Central memory CD8-positive, alpha-beta T cell (primary cell): ENCODE results near the gene TTC6.
A peak's percentile ranks its signal among the peaks of the same experiment; 100 is the strongest.

Experiments
- ATAC-seq: fragments of 150-1000 bp; cut with Tn5 transposase; replicated peaks from 2 replicates; pipeline ENCODE4 v1.10.0; 2022; ENCODE audit warnings: mild to moderate bottlenecking, moderate FRiP score, moderate number of reproducible peaks; ENCODE audit not compliant: poor library complexity, severe bottlenecking; ENCODE audit errors: extremely low read depth
- DNase-seq, 2 donors: peaks; one replicate each; pipeline ENCODE4 v3.0.0; 2021; ENCODE audit warnings: low spot score in 2 of 2
- H3K27ac Mint-ChIP-seq: one replicate; pipeline ENCODE4 v1.8.0; 2022; ENCODE audit warnings: low read depth, mild to moderate bottlenecking, moderate library complexity, mixed read lengths
- H3K27me3 Mint-ChIP-seq: one replicate; pipeline ENCODE4 v1.8.0; 2022; ENCODE audit warnings: mixed read lengths
- H3K36me3 Mint-ChIP-seq: one replicate; pipeline ENCODE4 v1.8.0; 2022; ENCODE audit warnings: mild to moderate bottlenecking, moderate library complexity, mixed read lengths; ENCODE audit not compliant: insufficient read depth
- H3K4me1 Mint-ChIP-seq: one replicate; pipeline ENCODE4 v1.8.0; 2022; ENCODE audit warnings: mixed read lengths
- H3K4me3 Mint-ChIP-seq: one replicate; pipeline ENCODE4 v1.8.0; 2022; ENCODE audit warnings: mild to moderate bottlenecking, moderate library complexity, mixed read lengths
- H3K9me3 Mint-ChIP-seq: one replicate; pipeline ENCODE4 v1.8.0; 2022; ENCODE audit warnings: mixed read lengths

The TTC6 gene

DNA sequence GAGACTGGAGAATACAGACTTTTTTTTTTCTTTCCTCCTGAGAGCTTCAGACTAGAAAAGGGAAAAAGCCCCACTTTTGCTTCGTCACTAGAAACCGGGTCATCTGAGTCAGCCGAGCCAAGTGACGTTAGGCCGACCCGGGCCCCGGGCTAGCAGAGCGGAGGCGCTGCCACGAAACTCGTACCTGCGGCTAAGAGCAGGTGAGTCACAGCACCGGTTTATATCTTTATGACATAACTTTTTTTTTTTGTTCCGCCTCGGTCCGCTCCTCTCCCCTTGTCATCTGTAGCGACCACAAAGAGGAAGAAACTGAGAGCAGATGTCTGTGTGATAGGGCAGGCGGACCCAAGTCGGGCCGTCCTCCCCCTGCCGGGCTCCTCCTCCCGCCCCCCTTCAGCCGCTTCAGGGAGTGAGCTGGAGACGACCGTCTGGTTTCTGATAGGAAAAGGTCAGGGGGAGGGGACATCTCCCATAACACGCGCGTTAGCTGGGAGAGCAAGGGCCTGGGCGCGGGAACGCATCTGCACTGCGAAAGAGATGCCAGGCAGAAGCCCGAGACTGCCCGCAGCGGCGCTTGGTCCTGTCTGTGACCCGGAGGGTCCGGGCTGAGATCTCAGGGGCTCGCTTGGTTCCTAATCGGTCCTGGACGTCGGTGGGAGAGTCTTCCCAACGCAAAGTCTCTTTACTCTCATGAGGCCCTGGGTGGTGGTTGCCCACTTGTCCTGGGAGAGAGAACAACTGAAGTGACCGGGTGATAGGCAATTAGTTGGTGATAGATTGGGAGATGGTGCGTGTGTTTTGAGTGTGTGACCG, 586 bp downstream of the TTC6 start:
- H3K4me1 Mint-ChIP-seq: no peaks in the 10 kb centered on the region
- H3K36me3 Mint-ChIP-seq: peaks cover 3% of the 10 kb centered on the region
- peak overlapping the region; percentile 42 for H3K4me3 Mint-ChIP-seq
- ATAC-seq (peak; percentile 55), DNase-seq (no peak)
- no peak overlapping the region for H3K27ac Mint-ChIP-seq
- peaks cover 89% of the 10 kb centered on the region for H3K27me3 Mint-ChIP-seq
- H3K9me3 Mint-ChIP-seq: no peaks in the 10 kb centered on the region

DNA sequence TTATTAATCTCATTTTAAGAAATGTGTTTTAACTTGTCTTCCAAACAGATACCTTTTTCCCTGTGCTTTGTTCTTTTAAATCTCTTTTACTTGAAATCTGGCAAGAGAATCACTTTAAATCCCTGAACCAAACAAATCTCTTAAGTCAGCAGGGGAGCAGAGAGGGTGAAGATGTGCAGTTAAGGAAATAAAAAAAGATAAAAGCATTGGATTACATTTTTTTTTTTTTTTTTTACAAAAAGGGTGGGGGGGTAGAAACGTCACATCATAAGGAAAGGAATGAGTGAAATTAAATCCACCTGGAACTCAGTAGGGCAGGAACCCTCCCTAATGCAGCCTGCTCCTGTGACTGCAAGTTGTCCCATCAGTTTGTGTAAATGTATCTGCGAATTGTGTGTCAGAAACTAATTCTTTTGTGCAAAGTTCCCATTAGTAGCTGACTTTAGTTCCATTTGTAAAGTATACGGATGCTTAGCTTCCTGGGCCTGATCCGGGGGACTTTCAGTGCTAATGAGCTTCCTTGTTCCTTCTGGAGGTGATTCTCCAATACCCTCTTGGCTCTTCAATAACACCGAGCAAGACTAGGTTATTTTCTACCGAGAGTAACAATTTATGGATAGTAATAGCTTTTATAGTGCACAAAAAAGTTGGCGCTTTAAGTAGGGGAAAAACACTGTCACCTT, 1.5 kb downstream of the TTC6 start:
- H3K36me3 Mint-ChIP-seq: peaks cover 3% of the 10 kb centered on the region
- H3K4me3 Mint-ChIP-seq: no peak overlapping the region
- ATAC-seq: no peak
- H3K9me3 Mint-ChIP-seq: no peaks in the 10 kb centered on the region
- H3K27ac Mint-ChIP-seq: no peak overlapping the region
- no peaks in the 10 kb centered on the region for H3K4me1 Mint-ChIP-seq
- H3K27me3 Mint-ChIP-seq: peaks cover 87% of the 10 kb centered on the region
- no peak for DNase-seq

DNA sequence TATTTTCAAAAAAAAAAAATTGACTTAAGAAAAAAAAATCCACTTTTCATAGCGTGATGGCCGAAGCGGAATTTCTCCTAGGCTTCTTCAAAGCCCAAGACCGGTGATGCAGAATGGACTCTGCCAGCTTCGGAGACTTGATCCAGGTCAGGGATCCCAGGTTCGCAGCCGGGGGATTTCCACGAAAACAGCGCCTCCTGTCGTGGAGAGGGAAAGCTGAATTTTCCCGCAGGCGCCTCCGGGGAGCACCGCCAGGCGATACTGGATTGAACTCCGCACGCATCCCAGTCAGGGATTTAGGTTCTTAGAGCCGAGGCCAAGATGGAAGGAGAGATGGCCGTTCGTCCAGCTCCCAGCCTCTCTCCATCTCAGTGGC, 2.1 kb downstream of the TTC6 start:
- ATAC-seq (no peak), DNase-seq (no peak)
- Mint-ChIP-seq H3K9me3 (no peaks in the 10 kb centered on the region), H3K27me3 (peaks cover 84% of the 10 kb centered on the region), H3K4me3 (no peak overlapping the region), H3K4me1 (no peaks in the 10 kb centered on the region), H3K36me3 (peaks cover 3% of the 10 kb centered on the region), H3K27ac (no peak overlapping the region)

DNA sequence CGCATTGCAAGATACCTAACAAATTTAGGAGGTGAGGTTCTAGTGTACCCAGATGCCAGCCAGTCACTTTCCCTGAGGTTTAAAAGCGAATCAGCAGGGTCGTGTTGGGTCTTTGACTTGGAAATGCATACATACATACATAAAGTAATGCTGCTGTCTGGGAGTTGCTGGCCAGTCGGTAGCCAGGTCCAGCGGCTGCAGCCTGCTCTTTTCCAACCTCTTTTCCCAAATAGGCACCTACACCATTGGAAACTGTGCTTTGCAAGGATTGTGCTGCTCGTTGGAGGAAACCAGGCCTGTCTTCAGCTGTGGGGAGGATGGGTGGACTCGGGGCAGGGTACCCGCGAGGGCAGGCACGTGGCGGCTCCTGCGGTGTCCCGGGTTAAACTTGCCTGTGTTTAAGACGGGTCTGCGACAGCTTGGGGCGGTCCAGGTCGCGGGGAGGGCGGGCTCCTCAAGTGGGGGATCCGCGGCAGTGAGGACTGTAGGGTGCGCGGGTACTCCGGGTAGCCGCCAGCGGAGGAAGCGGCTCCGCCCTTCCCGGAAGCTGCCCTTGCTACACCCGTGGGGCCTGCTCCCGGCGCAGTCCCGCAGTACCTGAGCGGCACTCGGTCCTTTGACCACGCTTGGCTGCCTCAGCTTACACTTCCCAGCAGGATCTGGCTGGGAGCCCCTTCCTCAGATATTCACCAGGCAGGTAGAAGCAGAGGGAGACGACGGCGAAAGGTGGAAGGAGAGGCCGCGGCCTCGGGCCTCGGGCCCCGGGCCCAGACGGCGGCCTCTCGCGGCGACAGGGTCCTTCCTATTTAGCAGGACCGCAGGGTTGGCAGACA, 2.7 kb downstream of the TTC6 start:
- peaks cover 3% of the 10 kb centered on the region for H3K36me3 Mint-ChIP-seq
- H3K4me1 Mint-ChIP-seq: no peaks in the 10 kb centered on the region
- H3K27me3 Mint-ChIP-seq: peaks cover 84% of the 10 kb centered on the region
- ATAC-seq: no peak
- no peak overlapping the region for H3K4me3 Mint-ChIP-seq
- no peak overlapping the region for H3K27ac Mint-ChIP-seq
- DNase-seq: no peak
- no peaks in the 10 kb centered on the region for H3K9me3 Mint-ChIP-seq

DNA sequence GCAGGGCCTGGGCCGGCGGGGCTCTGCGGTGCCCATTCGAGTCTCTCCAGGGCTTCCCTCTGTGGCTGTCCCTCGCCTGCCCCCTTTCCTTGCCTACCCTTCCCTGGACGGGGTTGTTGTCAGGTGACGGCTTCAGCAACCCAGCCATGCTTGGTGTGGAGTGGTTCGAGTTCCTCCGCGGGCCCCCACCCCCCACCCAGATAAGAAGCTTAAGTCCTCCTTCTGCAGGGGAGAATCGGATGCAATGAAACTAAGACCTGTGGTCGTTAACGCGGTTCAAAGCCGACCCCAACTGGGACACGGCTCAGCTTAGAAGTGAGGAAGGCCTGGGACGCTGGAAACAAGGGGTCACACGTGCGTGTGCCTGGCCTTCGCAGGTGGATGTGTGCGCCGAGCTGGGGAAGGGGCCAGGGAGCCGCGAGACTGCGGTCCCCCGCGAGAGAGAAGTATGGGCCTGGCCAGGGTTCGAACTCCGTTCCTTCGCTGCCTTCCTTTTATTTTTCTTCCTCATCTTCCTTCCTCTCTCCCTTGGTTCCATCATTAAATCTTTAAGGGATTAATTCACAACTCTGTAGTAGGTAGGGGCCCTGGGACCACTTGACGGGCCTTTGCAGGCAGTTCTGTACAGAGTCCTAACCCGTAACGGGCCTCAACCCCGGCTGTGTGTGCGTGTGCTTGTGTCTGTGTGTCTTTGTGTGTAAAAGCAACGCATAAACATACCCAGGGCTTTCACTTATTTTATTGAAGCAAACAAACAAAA, 3.5 kb downstream of the TTC6 start:
- Mint-ChIP-seq H3K36me3 (peaks cover 3% of the 10 kb centered on the region), H3K4me3 (no peak overlapping the region), H3K4me1 (no peaks in the 10 kb centered on the region), H3K9me3 (no peaks in the 10 kb centered on the region), H3K27ac (peak overlapping the region; percentile 10), H3K27me3 (peaks cover 84% of the 10 kb centered on the region)
- ATAC-seq (no peak), DNase-seq (no peak)

DNA sequence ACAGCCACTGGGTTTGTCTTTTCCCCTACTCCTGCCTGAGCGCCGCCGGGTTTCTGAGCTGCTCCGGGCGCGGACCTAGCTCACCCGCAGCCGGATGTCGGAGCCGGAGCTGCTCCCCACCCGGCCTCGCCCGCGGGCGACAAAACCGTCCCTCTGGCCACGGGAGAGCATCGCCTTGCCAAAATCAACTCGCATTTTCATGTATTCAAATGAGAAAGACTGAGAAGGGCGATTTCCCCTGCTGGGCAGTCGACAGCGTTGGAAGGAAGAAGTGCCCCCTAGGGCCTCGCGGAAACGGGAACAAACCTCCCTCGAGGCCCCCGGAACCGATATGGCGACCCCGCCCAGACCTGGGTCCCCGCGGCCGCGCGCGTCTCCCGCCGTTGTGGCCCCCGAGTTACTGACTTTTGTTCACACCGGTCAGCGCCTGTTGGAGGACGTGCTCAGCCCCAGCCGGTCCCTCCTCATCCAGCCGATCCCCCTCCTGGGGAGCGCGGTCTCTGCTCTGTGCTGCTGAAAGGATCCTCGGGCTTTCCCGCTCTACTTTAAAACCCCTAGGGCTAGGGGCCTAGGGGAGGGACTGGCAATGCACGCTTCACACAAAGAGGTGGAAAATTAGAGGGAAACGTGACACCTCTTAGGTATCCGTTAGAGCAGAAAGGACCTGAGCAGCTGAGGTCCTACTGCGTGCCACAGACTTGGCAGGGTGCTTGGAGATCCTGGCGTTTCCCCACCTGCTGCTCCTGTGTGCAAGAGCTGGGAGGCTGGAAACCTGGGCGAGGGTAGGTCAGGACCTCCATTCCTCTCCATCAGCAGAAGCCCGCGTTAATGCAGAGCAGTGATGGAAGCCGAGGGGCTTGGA, 4.3 kb downstream of the TTC6 start:
- Mint-ChIP-seq H3K27me3 (peaks cover 83% of the 10 kb centered on the region), H3K36me3 (peaks cover 1% of the 10 kb centered on the region), H3K27ac (peak overlapping the region; percentile 10), H3K4me3 (no peak overlapping the region), H3K9me3 (no peaks in the 10 kb centered on the region), H3K4me1 (no peaks in the 10 kb centered on the region)
- ATAC-seq (no peak), DNase-seq (no peak)

DNA sequence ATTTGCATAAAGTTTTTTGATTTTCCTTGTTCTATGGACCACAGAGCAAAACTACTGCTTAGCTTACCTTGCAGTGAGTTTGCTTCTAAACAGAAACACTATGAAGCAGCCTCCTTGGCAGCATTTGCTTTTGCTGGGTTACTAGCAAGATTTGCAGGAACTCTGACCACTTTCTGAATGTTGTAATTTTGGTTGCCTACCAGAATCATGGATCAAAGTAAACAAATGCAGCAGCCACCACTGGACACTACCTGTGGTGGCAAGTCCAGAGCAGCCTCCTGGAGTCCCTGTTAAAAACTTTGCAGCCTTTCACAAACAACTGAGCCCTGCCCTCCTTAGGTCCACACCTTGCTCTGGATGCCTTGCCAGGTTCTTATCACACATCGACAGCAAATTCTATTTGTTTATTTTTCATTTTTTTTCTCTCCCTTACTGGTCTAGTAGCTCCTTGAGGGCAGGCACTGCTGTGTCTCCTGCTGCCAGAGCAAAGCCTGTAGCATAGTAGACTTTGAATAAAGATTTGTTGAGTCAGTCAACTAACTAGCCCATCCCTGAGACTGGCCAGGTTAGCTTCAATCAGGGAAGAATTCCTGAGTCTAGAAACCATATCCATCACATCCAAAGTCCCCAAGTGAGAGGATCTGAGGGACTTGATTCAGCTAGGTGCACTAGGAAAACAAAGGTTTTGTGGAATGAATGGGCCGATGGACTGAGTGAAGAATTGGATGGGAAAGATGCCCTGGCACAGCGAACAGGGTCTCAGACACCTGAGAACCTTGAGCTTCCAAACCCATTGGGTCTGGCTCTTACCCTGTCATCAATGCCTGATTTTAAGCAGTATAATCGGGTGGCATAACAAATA, 5.7 kb downstream of the TTC6 start:
- H3K4me1 Mint-ChIP-seq: no peaks in the 10 kb centered on the region
- ATAC-seq (no peak), DNase-seq (no peak)
- H3K36me3 Mint-ChIP-seq: peaks cover 1% of the 10 kb centered on the region
- no peak overlapping the region for H3K4me3 Mint-ChIP-seq
- no peak overlapping the region for H3K27ac Mint-ChIP-seq
- peaks cover 76% of the 10 kb centered on the region for H3K27me3 Mint-ChIP-seq
- peaks cover under 1% of the 10 kb centered on the region for H3K9me3 Mint-ChIP-seq

DNA sequence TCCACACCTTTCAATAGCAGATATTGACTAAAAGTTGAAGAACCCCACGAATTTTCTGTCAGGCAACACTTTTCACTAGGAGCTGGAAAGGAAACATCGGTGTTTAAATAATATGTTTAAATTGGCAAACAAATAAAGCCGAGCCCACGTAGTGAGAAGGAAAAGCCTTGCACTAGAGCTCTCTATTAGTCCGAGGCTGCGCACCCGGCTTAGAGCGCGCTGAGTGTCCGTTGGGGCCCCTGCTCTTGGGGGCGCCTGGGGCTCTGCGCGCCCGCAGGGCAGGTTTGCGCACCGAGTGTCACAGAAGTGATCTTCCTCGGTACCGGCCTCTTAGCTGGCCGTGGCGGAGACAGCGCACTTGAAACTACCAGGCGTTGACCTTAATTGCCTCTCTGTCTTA, 6.4 kb downstream of the TTC6 start:
- H3K27me3 Mint-ChIP-seq: peaks cover 68% of the 10 kb centered on the region
- H3K36me3 Mint-ChIP-seq: peaks cover 1% of the 10 kb centered on the region
- H3K4me1 Mint-ChIP-seq: no peaks in the 10 kb centered on the region
- H3K27ac Mint-ChIP-seq: no peak overlapping the region
- ATAC-seq (no peak), DNase-seq (no peak)
- peaks cover 5% of the 10 kb centered on the region for H3K9me3 Mint-ChIP-seq
- no peak overlapping the region for H3K4me3 Mint-ChIP-seq

DNA sequence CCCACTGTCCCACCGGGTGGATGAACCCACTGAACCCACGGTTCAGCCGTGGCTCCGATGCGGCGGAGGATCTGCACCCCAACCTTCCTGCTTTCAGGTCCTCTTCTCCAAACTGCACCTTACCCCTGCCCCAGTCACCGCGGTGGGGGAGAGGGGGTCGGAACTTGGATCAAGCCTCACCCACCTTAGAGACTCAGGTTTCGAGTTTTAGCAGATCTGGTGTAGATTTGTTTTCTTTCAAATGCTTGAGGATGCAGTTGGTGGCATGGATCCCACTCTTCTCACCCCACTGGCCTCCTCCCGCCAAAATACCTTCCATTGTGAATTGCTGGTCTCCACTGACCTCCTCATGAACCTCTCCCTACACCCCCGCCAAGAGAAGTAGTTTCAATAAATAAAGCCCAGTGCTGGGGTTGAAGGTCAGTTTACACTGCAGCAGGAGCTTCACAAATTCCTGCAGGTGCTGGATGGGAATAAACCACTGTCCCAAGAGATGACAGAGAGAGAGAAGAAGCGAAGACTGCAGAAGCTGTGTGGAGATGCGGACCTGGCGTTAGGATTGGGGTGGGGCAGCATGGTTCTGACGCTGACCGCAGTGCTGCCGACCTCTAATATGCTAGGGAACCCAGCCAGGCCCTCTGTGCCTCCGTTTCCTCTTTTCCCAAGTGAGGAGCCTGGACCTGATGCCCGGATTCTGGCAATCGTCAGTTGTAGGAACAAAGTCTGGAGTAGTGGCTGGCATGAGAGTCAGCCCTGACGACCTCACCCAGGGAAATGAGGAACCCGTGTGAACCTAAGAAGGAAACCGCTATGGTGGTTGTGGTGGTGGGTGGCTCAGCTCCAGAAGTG, 7.4 kb downstream of the TTC6 start:
- DNase-seq: no peak
- H3K27me3 Mint-ChIP-seq: peaks cover 59% of the 10 kb centered on the region
- no peak overlapping the region for H3K27ac Mint-ChIP-seq
- peaks cover 1% of the 10 kb centered on the region for H3K36me3 Mint-ChIP-seq
- no peak overlapping the region for H3K4me3 Mint-ChIP-seq
- no peak for ATAC-seq
- H3K4me1 Mint-ChIP-seq: no peaks in the 10 kb centered on the region
- H3K9me3 Mint-ChIP-seq: peaks cover 5% of the 10 kb centered on the region

DNA sequence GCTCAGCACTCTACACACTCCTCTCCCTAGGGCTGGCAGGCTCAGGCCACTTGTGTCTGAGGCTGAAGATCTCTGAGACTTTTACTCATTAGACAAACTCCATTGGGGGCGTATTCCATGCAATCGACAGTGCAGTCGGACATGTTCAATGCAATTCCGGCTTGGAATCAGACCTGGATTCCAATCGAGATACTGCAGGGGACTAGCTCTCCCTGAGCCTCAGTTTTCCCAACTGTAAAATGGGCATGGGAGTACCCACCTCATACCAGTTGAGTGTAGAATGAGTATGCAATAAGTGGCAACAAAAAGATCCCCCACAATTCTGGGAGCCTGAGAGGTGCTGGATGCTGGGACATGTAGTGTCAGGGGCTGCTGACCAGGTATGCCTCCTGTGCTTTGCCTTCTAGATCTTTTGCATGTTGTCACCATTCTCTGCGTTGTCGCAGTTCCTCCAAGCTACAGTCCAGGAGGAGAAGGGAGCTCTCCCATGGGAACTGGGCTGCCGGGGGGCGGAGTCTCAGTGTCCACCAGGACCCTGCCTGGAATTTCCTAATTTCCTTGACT, 8.3 kb downstream of the TTC6 start:
- ATAC-seq: no peak
- H3K27ac Mint-ChIP-seq: no peak overlapping the region
- no peaks in the 10 kb centered on the region for H3K4me1 Mint-ChIP-seq
- peaks cover 49% of the 10 kb centered on the region for H3K27me3 Mint-ChIP-seq
- H3K36me3 Mint-ChIP-seq: peaks cover 1% of the 10 kb centered on the region
- no peak for DNase-seq
- no peak overlapping the region for H3K4me3 Mint-ChIP-seq
- H3K9me3 Mint-ChIP-seq: peaks cover 5% of the 10 kb centered on the region
